ENCODE measurements around the gene RETREG1. TPM values are rescaled to one million over a fixed set of nuclear protein-coding genes. Genes with fewer than 3 reads are reported as not detected.

Gene RETREG1
- total and polyA plus RNA-seq, 11 donors = 24.5 to 219 (median 169) TPM

DNA sequence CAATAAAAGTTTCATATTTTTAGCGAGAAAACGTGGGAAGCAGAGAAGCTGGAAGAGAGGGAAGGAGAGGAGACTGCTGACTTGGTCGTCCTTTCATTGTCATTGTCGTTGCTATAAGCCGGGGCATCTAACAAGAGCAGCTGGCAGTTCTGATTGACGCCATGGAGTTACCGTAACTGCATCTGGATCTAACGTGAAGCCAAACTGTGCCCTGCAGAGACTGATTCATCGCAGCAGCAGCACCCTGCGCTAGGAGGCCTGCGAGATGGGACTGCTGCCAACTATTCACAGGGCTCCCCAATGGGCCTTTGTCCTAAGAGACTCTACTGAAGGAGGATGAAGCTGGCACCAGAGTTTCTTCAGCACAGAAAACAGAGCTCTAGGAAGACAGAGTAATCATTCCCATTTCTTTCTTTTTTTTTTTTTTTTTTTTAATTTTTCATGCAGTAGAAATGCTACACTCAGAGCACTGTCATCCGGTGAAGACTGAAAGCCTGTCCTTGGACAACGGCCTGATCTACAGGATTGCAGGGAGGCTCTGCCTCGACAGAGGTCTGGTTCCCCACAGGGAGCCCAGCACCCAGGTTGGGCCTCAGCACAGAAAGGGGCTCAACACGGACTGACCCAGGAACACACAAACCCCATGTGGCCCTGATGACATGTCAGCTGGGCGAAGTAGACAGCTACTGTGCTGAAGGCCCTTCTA, 47.8 kb downstream of the RETREG1 start:
- WGBS, 4 donors = 63 to 69% (median 67%) methylated on average over 15 to 16 of the region's 16 CpGs
- peaks cover 0 to 5% (median 0%) of the 10 kb centered on the region in 9 donors for H3K36me3 ChIP-seq
- H3K27me3 ChIP-seq = no peaks in the 10 kb centered on the region
- ATAC-seq (peak in 3 of 4 donors; percentile 19 to 81 (median 77)), DNase-seq (peak in 2 of 5 donors; percentile 62 to 85)
- H3K27ac ChIP-seq = peak overlapping the region in 3 of 12 donors; percentile 44 to 69 (median 62)
- no peaks in the 10 kb centered on the region for H3K9me3 ChIP-seq
- no peak for TF ChIP-seq POLR2A (IDR thresholded peaks at IDR 0.05)
- TF ChIP-seq, protein P1, sequence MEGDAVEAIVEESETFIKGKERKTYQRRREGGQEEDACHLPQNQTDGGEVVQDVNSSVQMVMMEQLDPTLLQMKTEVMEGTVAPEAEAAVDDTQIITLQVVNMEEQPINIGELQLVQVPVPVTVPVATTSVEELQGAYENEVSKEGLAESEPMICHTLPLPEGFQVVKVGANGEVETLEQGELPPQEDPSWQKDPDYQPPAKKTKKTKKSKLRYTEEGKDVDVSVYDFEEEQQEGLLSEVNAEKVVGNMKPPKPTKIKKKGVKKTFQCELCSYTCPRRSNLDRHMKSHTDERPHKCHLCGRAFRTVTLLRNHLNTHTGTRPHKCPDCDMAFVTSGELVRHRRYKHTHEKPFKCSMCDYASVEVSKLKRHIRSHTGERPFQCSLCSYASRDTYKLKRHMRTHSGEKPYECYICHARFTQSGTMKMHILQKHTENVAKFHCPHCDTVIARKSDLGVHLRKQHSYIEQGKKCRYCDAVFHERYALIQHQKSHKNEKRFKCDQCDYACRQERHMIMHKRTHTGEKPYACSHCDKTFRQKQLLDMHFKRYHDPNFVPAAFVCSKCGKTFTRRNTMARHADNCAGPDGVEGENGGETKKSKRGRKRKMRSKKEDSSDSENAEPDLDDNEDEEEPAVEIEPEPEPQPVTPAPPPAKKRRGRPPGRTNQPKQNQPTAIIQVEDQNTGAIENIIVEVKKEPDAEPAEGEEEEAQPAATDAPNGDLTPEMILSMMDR (IDR thresholded peaks at IDR 0.05) = no peak
- no peak overlapping the region for H3K4me3 ChIP-seq
- intact Hi-C loops (cut with DNase I) = loop anchor here in 1 of 10 donors (10.0 kb wide), 1 partner anchor 96 kb away; no protein-coding TSS in a partner anchor
- peaks cover 0 to 25% (median 9%) of the 10 kb centered on the region in 12 donors for H3K4me1 ChIP-seq

DNA sequence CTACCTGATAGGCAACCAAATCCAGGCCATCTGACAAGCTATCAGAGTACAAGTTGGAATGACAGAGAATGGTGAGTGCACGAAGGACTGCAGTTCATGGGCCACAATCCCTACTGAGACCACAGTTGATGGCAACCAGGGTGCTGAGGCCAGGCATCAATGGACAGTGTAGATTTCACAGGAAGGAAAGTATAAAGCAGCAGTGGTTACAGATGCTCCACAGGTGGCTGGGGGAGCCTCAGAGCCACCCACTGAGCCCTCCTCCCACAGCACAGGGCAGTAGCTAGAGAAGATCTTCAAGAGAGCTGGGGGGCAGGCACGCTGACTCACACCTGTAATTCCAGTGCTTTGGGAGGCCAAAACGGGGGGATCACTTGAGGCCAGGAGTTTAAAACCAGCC, 49.4 kb downstream of the RETREG1 start:
- ATAC-seq (no peak), DNase-seq (no peak)
- no peaks in the 10 kb centered on the region for H3K27me3 ChIP-seq
- intact Hi-C loops (cut with DNase I) = loop anchor here in 1 of 10 donors (10.0 kb wide), 1 partner anchor 97 kb away; no protein-coding TSS in a partner anchor
- H3K36me3 ChIP-seq = peaks cover 0 to 5% (median 0%) of the 10 kb centered on the region in 9 donors
- H3K27ac ChIP-seq = no peak overlapping the region
- 84 to 91% (median 85%) methylated on average over 3 of the region's 3 CpGs for WGBS, 4 donors
- no peaks in the 10 kb centered on the region for H3K9me3 ChIP-seq
- H3K4me1 ChIP-seq = peaks cover 0 to 27% (median 9%) of the 10 kb centered on the region in 12 donors
- TF ChIP-seq, protein P1 (IDR thresholded peaks at IDR 0.05) = no peak
- no peak for TF ChIP-seq POLR2A (IDR thresholded peaks at IDR 0.05)
- no peak overlapping the region for H3K4me3 ChIP-seq

GRCh38 chr5:16565118-16565517, 51.7 kb downstream of the RETREG1 start:
- no peak overlapping the region for H3K4me3 ChIP-seq
- 11 to 42% (median 36%) methylated on average over 1 of the region's 1 CpG for WGBS, 4 donors
- H3K27ac ChIP-seq = peak overlapping the region in 6 of 12 donors; percentile 39 to 65 (median 54)
- DNase-seq (peak in 4 of 5 donors; percentile 53 to 75 (median 65)), ATAC-seq (peak; percentile 82 to 94 (median 90))
- TF ChIP-seq, protein P1 (IDR thresholded peaks at IDR 0.05) = no peak
- no peak for TF ChIP-seq POLR2A (IDR thresholded peaks at IDR 0.05)
- no peaks in the 10 kb centered on the region for H3K27me3 ChIP-seq
- H3K4me1 ChIP-seq = peaks cover 0 to 27% (median 9%) of the 10 kb centered on the region in 12 donors
- H3K9me3 ChIP-seq = no peaks in the 10 kb centered on the region
- no peaks in the 10 kb centered on the region for H3K36me3 ChIP-seq
- intact Hi-C loops (cut with DNase I) = loop anchor here in 1 of 10 donors (10.0 kb wide), 1 partner anchor 100 kb away; no protein-coding TSS in a partner anchor

- ATAC-seq = peak in 3 of 4 donors; percentile 43 to 60 (median 54)
- WGBS, 4 donors = 36 to 51% (median 43%) methylated on average over 5 of the region's 5 CpGs
- Histone ChIP-seq H3K4me3 (no peak overlapping the region), H3K36me3 (no peaks in the 10 kb centered on the region), H3K9me3 (no peaks in the 10 kb centered on the region), H3K4me1 (peaks cover 0 to 27% (median 9%) of the 10 kb centered on the region in 12 donors), H3K27ac (peak overlapping the region in 7 of 12 donors; percentile 11 to 65 (median 53)), H3K27me3 (no peaks in the 10 kb centered on the region)
- TF ChIP-seq POLR2A (IDR thresholded peaks at IDR 0.05) = no peak
- TF ChIP-seq, protein P1 (IDR thresholded peaks at IDR 0.05) = no peak
- no peak for DNase-seq
- intact Hi-C loops (cut with DNase I) = loop anchor here in 1 of 10 donors (10.0 kb wide), 1 partner anchor 100 kb away; no protein-coding TSS in a partner anchor
Observed at GRCh38 chr5:16564248-16564867, 52.4 kb downstream of the RETREG1 start.

Data from heart left ventricle (tissue), 16 donors.